T-cell (primary cell): ENCODE results near the gene QSER1. TPM values are rescaled to one million over a fixed set of nuclear protein-coding genes. Genes with fewer than 3 reads are reported as not detected.
A peak's percentile ranks its signal among the peaks of the same experiment; 100 is the strongest.
"Not testable (repeated sequence)": the region's sequence is repeated elsewhere in the genome, so short reads cannot be mapped to it uniquely, and the experiment has no call there.

Experiments
- ATAC-seq, 4 experiments: fragments of 200-7000 bp in 3 of 4; fragments of 150-1000 bp in 1 of 4; cut with Tn5 transposase; replicated peaks in 1 of 4; 1 replicate in 3 of 4; 2 replicates in 1 of 4; pipeline ENCODE4 v1.10.0; 2021; ENCODE audit warnings: moderate library complexity in 3 of 4, mild to moderate bottlenecking in 2 of 4, moderate number of reproducible peaks in 1 of 4
- CTCF ChIA-PET, 2 donors: fragments of 300-600 bp; sonication (Branson Sonifier 250); formaldehyde crosslinking; loops; one replicate each; lab custom pipeline; 2022; ENCODE audit warnings: antibody characterized with exemption in 2 of 2; lab: Charles Lee
- POLR2A ChIA-PET, 2 donors: fragments of 300-600 bp; sonication (Branson Sonifier 250); formaldehyde crosslinking; loops; one replicate each; lab custom pipeline; 2022; ENCODE audit warnings: antibody characterized with exemption in 2 of 2; lab: Charles Lee
- DNase-seq, 35 experiments: peaks; one replicate each; pipeline versions ENCODE4 v3.0.0 to v3.0.0-alpha.2; 2013 to 2023
- H3K27ac ChIP-seq: one replicate; pipeline ENCODE4 v1.5.1; 2013; ENCODE audit warnings: low read length
- H3K27me3 ChIP-seq, 2 experiments: replicated peaks in 1 of 2; 1 replicate in 1 of 2; 2 replicates in 1 of 2; pipeline versions ENCODE4 v1.6.1 to v1.7.0; 2013; ENCODE audit warnings: low read length in 1 of 2, mixed read lengths in 1 of 2; ENCODE audit not compliant: control insufficient read depth in 2 of 2, insufficient read depth in 2 of 2; ENCODE audit errors: extremely low read depth in 1 of 2
- H3K36me3 ChIP-seq, 2 donors: 1 replicate in 1 of 2; 2 replicates in 1 of 2; pipeline versions ENCODE4 v1.6.1 to v1.7.0; 2013; ENCODE audit warnings: low read length in 1 of 2; ENCODE audit not compliant: control insufficient read depth in 2 of 2, insufficient read depth in 1 of 2; ENCODE audit errors: extremely low read depth in 1 of 2
- H3K4me1 ChIP-seq, 2 experiments: 1 replicate in 1 of 2; 2 replicates in 1 of 2; pipeline versions ENCODE4 v1.6.1 to v1.7.0; 2013; ENCODE audit warnings: low read length in 2 of 2, mixed read lengths in 1 of 2; ENCODE audit not compliant: insufficient read depth in 2 of 2, control insufficient read depth in 1 of 2; ENCODE audit errors: extremely low read depth in 1 of 2
- H3K4me3 ChIP-seq, 2 donors: 1 replicate in 1 of 2; 2 replicates in 1 of 2; pipeline versions ENCODE4 v1.5.1 to v1.7.0; 2013; ENCODE audit warnings: mild to moderate bottlenecking in 2 of 2, low read length in 1 of 2, moderate library complexity in 1 of 2; ENCODE audit not compliant: control insufficient read depth in 1 of 2; ENCODE audit errors: extremely low read depth in 1 of 2
- H3K9me3 ChIP-seq: 2 replicates; pipeline ENCODE4 v1.7.0; 2013
- H3K27ac Mint-ChIP-seq, 2 donors: one replicate each; pipeline ENCODE4 v1.8.0; 2020 to 2021; ENCODE audit warnings: mild to moderate bottlenecking in 2 of 2, mixed read lengths in 2 of 2
- H3K27me3 Mint-ChIP-seq, 2 donors: one replicate each; pipeline ENCODE4 v1.8.0; 2021 to 2022; ENCODE audit warnings: mixed read lengths in 2 of 2
- H3K36me3 Mint-ChIP-seq: one replicate; pipeline ENCODE4 v1.8.0; 2021; ENCODE audit warnings: mixed read lengths
- H3K4me1 Mint-ChIP-seq, 3 donors: one replicate each; pipeline ENCODE4 v1.8.0; 2020 to 2022; ENCODE audit warnings: mixed read lengths in 3 of 3, mild to moderate bottlenecking in 1 of 3
- H3K4me3 Mint-ChIP-seq, 3 donors: one replicate each; pipeline ENCODE4 v1.8.0; 2020 to 2022; ENCODE audit warnings: mild to moderate bottlenecking in 3 of 3, mixed read lengths in 3 of 3, moderate library complexity in 3 of 3
- H3K9me3 Mint-ChIP-seq, 3 donors: one replicate each; pipeline ENCODE4 v1.8.0; 2020 to 2022; ENCODE audit warnings: mixed read lengths in 3 of 3
- WGBS: methylation state at CpG from one replicate; pipeline ENCODE4 v1.1.5; 2013; ENCODE audit warnings: missing lambda C conversion rate; ENCODE audit not compliant: insufficient coverage; 5-methylcytosine and 5-hydroxymethylcytosine counted together
- total RNA-seq, 35 experiments: library from RNA in 6 of 35; stranded (reverse) in 6 of 35; fragments of 120-200 nt in 1 of 35; gene quantifications; one replicate each; pipeline versions ENCODE4 v1.2.1 to v1.2.4 and lab custom pipeline; 2013 to 2026

The QSER1 gene
- total RNA-seq, 5 donors from 2014 or later (not counting 1 experiment from before 2014, with no cell fraction given), result 11.9 to 14.1 (median 13.5) TPM

DNA sequence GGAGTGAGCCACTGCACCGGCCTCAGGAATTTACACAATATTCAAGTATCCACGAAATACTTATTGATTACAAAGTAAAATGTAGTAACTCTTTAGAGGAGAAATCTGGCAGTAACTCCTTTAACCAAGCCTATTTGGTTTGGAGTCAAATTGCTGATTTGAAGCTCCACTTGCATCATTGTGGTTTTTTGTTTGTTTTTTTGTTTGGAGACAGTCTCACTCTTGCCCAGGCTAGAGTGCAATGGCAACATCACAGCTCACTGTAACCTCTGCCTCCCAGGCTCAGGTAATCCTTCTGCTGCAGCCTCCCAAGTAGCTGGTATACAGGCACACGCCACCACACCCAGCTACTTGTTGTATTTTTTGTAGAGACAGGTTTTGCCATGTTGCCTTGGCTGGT is 6.4 kb upstream of the QSER1 start:
- Histone ChIP-seq H3K4me3 (no peak overlapping the region), H3K27me3 (no peaks in the 10 kb centered on the region), H3K27ac (no peak overlapping the region), H3K4me1 (no peaks in the 10 kb centered on the region), H3K36me3 (no peaks in the 10 kb centered on the region), H3K9me3 (no peaks in the 10 kb centered on the region)
- POLR2A ChIA-PET, result no interaction called here
- ATAC-seq, result no peak
- Mint-ChIP-seq H3K4me1 (no peaks in the 10 kb centered on the region), H3K9me3 (no peaks in the 10 kb centered on the region), H3K4me3 (no peak overlapping the region), H3K36me3 (no peaks in the 10 kb centered on the region), H3K27me3 (no peaks in the 10 kb centered on the region), H3K27ac (no peak overlapping the region)
- CTCF ChIA-PET, result interaction anchor here (0.6 to 1.0 kb wide), 3 partner anchors 9 to 856 kb away, joined by 3 to 4 read pairs (median 3); no protein-coding TSS in a partner anchor
- no CpG with 5 or more reads among the region's 3 CpGs for WGBS
- DNase-seq, result no peak

DNA sequence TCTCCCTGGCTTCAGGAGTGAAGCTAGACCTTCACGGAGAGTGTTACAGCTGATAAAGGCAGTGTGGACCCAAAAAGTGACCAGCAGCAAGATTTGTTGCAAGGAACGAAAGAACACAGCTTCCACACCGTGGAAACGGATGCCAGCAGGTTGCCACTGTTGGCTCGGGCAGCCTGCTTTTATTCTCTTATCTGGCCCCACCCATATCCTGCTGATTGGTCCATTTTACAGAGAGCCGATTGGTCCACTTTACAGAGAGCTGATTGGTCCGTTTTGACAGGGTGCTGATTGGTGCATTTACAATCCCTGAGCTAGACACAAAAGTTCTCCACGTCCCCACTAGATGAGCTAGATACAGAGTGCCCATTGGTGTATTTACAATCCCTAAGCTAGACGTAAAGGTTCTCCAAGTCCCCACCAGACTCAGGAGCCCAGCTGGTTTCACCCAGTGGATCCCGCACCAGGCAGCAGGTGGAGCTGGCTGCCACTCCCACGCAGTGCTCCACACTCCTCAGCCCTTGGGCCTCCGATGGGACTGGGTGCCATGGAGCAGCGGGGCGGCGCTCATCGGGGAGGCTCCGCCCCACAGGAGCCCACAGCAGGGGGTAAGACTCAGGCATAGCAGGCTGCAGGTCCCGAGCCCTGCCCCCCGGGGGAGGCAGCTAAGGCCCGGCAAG is 4.8 kb upstream of the QSER1 start:
- ATAC-seq, POLR2A ChIA-PET, H3K36me3 Mint-ChIP-seq, H3K9me3 Mint-ChIP-seq, H3K36me3 ChIP-seq, H3K27ac Mint-ChIP-seq, H3K4me3 ChIP-seq, H3K4me3 Mint-ChIP-seq, CTCF ChIA-PET, H3K27ac ChIP-seq, H3K4me1 ChIP-seq, DNase-seq, H3K9me3 ChIP-seq, H3K27me3 Mint-ChIP-seq, H3K27me3 ChIP-seq: not testable (repeated sequence)
- H3K4me1 Mint-ChIP-seq, result peaks cover 3 to 10% (median 7%) of the 10 kb centered on the region in 3 donors
- whole genome bisulfite sequencing, result 96% methylated on average over 19 of the region's 20 CpGs

DNA sequence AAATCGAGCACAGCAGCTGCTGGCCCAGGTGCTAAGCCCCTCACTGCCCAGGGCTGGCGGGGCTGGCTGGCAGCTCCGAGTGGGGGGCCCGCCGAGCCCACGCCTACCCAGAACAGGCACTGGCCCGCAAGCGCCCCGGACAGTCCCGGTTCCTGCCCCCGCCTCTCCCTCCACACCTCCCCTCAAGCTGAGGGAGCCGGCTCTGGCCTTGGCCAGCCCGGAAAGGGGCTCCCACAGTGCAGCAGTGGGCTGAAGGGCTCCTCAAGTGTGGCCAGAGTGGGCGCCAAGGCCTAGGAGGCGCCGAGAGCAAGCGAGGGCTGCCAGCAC is 4.3 kb upstream of the QSER1 start:
- CTCF ChIA-PET, H3K4me3 Mint-ChIP-seq, H3K27me3 ChIP-seq, H3K27me3 Mint-ChIP-seq, H3K9me3 Mint-ChIP-seq, H3K4me1 ChIP-seq, H3K27ac ChIP-seq, ATAC-seq, H3K27ac Mint-ChIP-seq, DNase-seq, H3K36me3 ChIP-seq, H3K36me3 Mint-ChIP-seq, H3K9me3 ChIP-seq, H3K4me3 ChIP-seq: not testable (repeated sequence)
- H3K4me1 Mint-ChIP-seq, result peaks cover 3 to 10% (median 7%) of the 10 kb centered on the region in 3 donors
- POLR2A ChIA-PET, result interaction anchor here in 1 of 2 donors (0.6 kb wide), 1 partner anchor 151 kb away, joined by 4 read pairs; the partner anchor contains the start of gene TCP11L1
- 99% methylated on average over 9 of the region's 17 CpGs for WGBS

DNA sequence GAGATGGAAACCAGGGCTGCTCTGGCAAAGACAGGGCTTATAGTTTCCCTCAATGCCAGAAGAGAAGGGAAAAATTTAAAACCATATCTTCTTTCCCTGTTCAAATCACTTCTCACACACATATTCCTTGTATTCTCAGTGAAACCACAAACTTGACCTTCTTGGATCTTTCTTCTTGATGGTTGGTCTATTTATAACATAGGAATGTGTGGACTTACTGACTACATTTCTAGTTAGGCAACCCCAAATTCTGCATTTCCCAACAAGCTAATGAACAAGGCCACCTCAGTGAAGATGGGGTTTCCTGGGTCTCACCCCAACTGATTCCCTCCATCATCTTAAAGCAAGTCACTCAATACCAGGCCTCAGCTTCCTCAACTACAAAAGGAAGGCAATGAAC is 3.8 kb upstream of the QSER1 start:
- Mint-ChIP-seq H3K4me3 (no peak overlapping the region), H3K9me3 (no peaks in the 10 kb centered on the region), H3K27me3 (no peaks in the 10 kb centered on the region), H3K4me1 (peaks cover 3 to 11% (median 8%) of the 10 kb centered on the region in 3 donors), H3K27ac (no peak overlapping the region), H3K36me3 (no peaks in the 10 kb centered on the region)
- Histone ChIP-seq H3K4me3 (no peak overlapping the region), H3K27ac (no peak overlapping the region), H3K36me3 (no peaks in the 10 kb centered on the region), H3K27me3 (peaks cover 0 to 4% of the 10 kb centered on the region in 2 experiments), H3K4me1 (peaks cover 4 to 9% of the 10 kb centered on the region in 2 experiments), H3K9me3 (no peaks in the 10 kb centered on the region)
- DNase-seq (no peak), ATAC-seq (no peak)
- POLR2A ChIA-PET, result interaction anchor here in 1 of 2 donors (0.6 kb wide), 1 partner anchor 151 kb away, joined by 4 read pairs; the partner anchor contains the start of gene TCP11L1
- CTCF ChIA-PET, result no interaction called here

DNA sequence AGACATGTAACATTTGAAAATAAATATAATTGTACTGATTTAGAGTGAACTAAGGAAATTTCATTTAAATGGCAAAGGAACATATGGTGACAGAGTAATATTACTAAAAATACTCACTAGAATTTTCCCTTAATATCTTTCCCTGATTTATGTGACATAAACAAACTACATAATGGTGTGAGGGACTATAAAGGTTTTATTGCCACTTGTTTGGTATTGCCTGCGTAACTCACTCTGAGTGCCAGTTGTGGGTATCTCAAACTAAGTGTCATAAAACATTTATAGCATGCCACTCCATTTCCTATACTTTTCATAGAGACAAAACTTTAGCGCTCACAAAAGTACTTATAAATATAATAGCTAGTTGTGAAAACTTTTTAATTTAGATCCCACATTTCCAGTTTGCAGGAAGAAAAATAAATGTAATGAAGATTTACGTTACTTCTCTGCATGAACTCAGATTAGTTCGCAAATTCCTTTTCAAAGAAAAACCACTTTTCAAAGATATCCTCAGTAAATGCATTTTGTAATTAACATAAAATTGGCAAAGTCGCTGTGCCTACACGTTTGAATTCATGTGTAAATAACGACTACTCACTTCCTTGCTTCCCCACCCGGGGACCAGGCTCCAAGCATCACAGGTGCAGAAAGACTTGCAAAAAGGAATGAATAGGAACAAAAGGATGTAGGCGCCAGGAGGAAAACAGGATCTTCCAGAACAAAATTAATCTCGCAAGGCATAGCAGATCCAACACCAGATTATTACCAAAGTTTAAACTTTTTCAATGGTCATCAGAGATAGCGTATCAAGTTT is 1.6 kb upstream of the QSER1 start:
- CTCF ChIA-PET, result interaction anchor here in 1 of 2 donors (1.0 kb wide), 1 partner anchor 270 kb away, joined by 3 read pairs; the partner anchor contains the start of gene CSTF3
- ATAC-seq, result no peak

DNA sequence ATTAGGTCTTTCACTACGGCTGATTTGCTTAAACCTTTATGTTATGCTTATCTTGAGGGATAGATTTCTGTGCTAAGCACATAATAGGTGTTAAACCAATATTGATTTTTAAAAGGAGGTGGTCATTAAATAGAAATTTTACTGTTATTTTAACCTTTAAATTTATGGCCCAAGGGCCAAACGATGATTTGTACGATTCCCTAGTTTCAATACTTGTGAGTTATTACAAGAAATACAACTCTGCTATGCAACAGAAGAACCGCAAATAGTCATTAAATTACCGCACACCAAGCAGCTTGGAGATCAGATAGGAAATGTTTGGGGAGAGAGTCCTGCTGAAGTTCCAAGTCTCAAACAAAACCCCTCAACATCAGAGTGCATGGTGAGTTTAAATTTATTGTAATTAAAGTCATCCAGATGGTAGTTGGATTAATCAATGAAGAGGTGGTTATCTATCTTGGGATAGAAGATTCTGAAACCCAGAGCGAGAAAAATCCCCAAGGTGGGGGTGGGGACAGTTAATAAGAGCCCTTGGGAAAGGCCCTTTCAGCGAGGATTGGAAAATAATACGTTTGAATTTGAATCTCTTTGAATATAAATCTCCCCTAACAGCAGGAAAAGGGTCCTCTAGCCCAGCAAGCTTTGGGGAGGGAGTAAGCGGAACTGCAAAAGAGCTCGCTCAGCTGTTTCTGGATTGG is 805 bp upstream of the QSER1 start:
- POLR2A ChIA-PET, result no interaction called here
- H3K36me3 ChIP-seq, result no peaks in the 10 kb centered on the region
- Mint-ChIP-seq H3K9me3 (no peaks in the 10 kb centered on the region), H3K27me3 (no peaks in the 10 kb centered on the region), H3K4me3 (peak overlapping the region; percentile 80 to 90 (median 87)), H3K36me3 (no peaks in the 10 kb centered on the region), H3K27ac (peak overlapping the region; percentile 81 to 86), H3K4me1 (peaks cover 25 to 30% (median 26%) of the 10 kb centered on the region in 3 donors)
- CTCF ChIA-PET, result interaction anchor here (0.5 to 1.1 kb wide), 4 partner anchors 8 to 186 kb away, joined by 3 to 5 read pairs (median 4); no protein-coding TSS in a partner anchor
- WGBS, result 0% methylated on average over 2 of the region's 10 CpGs
- no peak for DNase-seq
- peaks cover 0 to 4% of the 10 kb centered on the region in 2 experiments for H3K27me3 ChIP-seq
- no peak for ATAC-seq
- H3K4me1 ChIP-seq, result peaks cover 14% of the 10 kb centered on the region in 2 experiments
- H3K27ac ChIP-seq, result no peak overlapping the region
- H3K9me3 ChIP-seq, result no peaks in the 10 kb centered on the region
- peak overlapping the region; percentile 67 to 87 for H3K4me3 ChIP-seq

More for the DNA sequence above, 1.6 kb upstream of the QSER1 start:
- Mint-ChIP-seq H3K9me3 (no peaks in the 10 kb centered on the region), H3K36me3 (no peaks in the 10 kb centered on the region), H3K27ac (peak overlapping the region in 1 of 2 donors; percentile 36), H3K27me3 (no peaks in the 10 kb centered on the region), H3K4me1 (peaks cover 23 to 30% (median 26%) of the 10 kb centered on the region in 3 donors), H3K4me3 (peak overlapping the region; percentile 80 to 90 (median 87))
- 100% methylated on average over 1 of the region's 11 CpGs for WGBS
- Histone ChIP-seq H3K4me3 (no peak overlapping the region), H3K27ac (no peak overlapping the region), H3K27me3 (peaks cover 0 to 4% of the 10 kb centered on the region in 2 experiments), H3K9me3 (no peaks in the 10 kb centered on the region), H3K36me3 (no peaks in the 10 kb centered on the region), H3K4me1 (peaks cover 14% of the 10 kb centered on the region in 2 experiments)
- DNase-seq, result no peak
- POLR2A ChIA-PET, result no interaction called here
